Tibial artery (tissue), 4 donors: ENCODE results near the gene OSBPL2.

Experiments used
- DNase-seq, 2 donors: peaks; one replicate each; pipeline ENCODE4 v3.0.0-alpha.2; 2019
- H3K27ac ChIP-seq, 2 donors: fragments of 200-600 bp; sonication (generic) in 1 of 2; 1 replicate in 1 of 2; 2 replicates in 1 of 2; pipeline ENCODE4 v1.5.1; 2018 to 2019; ENCODE audit warnings: mild to moderate bottlenecking in 1 of 2
- H3K27me3 ChIP-seq, 2 donors: fragments of 200-600 bp; sonication (generic) in 1 of 2; one replicate each; pipeline versions ENCODE4 v1.5.1 to v1.6.0; 2016 to 2019
- H3K36me3 ChIP-seq, 3 donors: fragments of 200-600 bp; sonication (generic) in 2 of 3; one replicate each; pipeline ENCODE4 v1.5.1; 2016 to 2019; ENCODE audit warnings: mild to moderate bottlenecking in 2 of 3
- H3K4me1 ChIP-seq, 4 donors: fragments of 200-600 bp; sonication (generic) in 2 of 4; 1 replicate in 3 of 4; 2 replicates in 1 of 4; pipeline ENCODE4 v1.5.1; 2016 to 2019
- H3K4me3 ChIP-seq, 2 donors: fragments of 200-600 bp; sonication (generic) in 1 of 2; 1 replicate in 1 of 2; 2 replicates in 1 of 2; pipeline ENCODE4 v1.5.1; 2018 to 2019; ENCODE audit warnings: mild to moderate bottlenecking in 2 of 2
- H3K9me3 ChIP-seq, 3 donors: fragments of 200-600 bp; sonication (generic) in 1 of 3; one replicate each; pipeline ENCODE4 v1.5.1; 2016 to 2019
- CTCF ChIP-seq, 2 experiments: fragments of 200-600 bp in 1 of 2; fragments of 450-650 bp in 1 of 2; IDR thresholded peaks; one replicate each; pipeline ENCODE4 v1.5.1; 2017 to 2019; ENCODE audit warnings: antibody characterized with exemption in 2 of 2, mild to moderate bottlenecking in 1 of 2, moderate library complexity in 1 of 2
- intact Hi-C: fragments of 100-400 bp; cut with DNase I; formaldehyde crosslinking; loops from one replicate; pipeline ENCODE4 v1.15.0; 2023; ENCODE audit warnings: low total_unique reads

The OSBPL2 gene

DNA sequence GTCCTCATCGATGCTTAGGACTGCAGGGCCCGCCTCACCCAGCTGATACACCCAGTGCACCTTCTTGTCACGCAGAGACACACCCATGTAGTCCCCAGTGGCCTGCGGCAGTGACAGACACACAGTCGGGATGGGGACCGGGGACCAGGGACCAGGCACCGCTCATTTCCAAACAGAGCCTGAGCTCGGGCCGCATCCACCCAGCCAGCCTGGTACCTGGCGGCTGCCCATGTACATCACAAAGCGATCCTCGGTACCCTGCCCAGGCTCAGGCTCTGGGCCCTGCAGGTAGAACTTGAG, 76.0 kb downstream of the OSBPL2 start:
- DNase-seq: no peak

DNA sequence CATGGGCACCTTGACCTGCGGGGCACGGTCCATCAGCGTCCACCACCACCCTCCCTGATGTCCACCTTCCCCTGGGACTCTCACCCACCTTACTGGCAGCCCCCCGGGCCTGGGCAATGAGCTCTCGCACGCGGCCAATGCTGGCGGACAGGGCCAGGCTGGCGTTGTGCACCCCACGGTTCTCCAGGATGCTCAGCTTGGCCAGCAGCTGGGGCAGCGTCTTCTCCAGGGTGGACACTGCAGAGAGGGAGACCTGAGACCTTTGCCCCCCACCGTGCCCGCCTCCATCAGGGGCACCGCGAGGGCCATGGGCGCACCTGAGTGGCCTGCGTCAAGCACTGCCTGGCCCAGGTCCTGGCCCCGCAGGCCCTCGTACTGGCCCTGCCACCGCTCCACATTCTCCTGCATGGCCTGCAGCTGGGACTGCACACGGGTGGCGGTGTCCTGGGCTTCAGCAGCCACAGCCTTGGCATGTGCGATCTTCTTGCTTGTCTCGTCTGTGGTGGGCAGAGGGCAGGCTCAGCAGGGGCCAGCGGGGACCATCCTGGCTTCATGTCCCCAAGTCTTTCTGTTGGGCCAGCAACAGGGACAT, 76.5 kb downstream of the OSBPL2 start:
- no peak for TF ChIP-seq CTCF (IDR thresholded peaks at IDR 0.05)
- Histone ChIP-seq H3K4me1 (no peaks in the 10 kb centered on the region), H3K36me3 (peaks cover 91 to 95% (median 92%) of the 10 kb centered on the region in 3 donors), H3K27ac (no peak overlapping the region), H3K27me3 (no peaks in the 10 kb centered on the region), H3K9me3 (no peaks in the 10 kb centered on the region), H3K4me3 (no peak overlapping the region)
- intact Hi-C loops: loop anchor here (5.0 kb wide), 1 partner anchor 37 kb away; no protein-coding TSS in a partner anchor
- no peak for DNase-seq

More for the DNA sequence above, 76.0 kb downstream of the OSBPL2 start:
- intact Hi-C loops: no loop called here
- no peaks in the 10 kb centered on the region for H3K9me3 ChIP-seq
- no peaks in the 10 kb centered on the region for H3K4me1 ChIP-seq
- no peak overlapping the region for H3K4me3 ChIP-seq
- H3K27ac ChIP-seq: no peak overlapping the region
- H3K36me3 ChIP-seq: peaks cover 91 to 95% (median 92%) of the 10 kb centered on the region in 3 donors
- no peaks in the 10 kb centered on the region for H3K27me3 ChIP-seq
- TF ChIP-seq CTCF (IDR thresholded peaks at IDR 0.05): no peak

DNA sequence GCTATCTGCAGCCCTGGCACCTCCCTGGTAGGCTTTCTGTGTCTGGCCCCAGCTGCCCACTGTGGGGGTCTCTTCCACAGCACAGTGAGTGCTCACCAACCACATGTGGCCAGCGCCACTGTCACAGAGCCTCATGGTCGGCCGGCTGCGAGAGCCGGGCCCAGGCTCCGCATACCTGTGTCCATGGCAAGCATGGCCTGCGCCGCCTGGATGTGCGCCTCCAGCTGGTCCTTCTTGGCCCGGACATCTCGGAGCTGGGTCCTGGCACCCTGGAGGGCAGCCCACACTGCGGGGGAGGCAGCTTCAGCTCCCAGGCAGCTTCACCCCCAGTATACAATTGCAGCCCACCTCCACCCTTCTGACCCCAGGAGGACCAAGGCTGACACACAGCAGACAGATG, 77.5 kb downstream of the OSBPL2 start:
- Histone ChIP-seq H3K27ac (no peak overlapping the region), H3K9me3 (no peaks in the 10 kb centered on the region), H3K4me3 (no peak overlapping the region), H3K36me3 (peaks cover 89 to 95% (median 90%) of the 10 kb centered on the region in 3 donors), H3K27me3 (no peaks in the 10 kb centered on the region), H3K4me1 (no peaks in the 10 kb centered on the region)
- intact Hi-C loops: loop anchor here (5.0 kb wide), 1 partner anchor 37 kb away; no protein-coding TSS in a partner anchor
- no peak for DNase-seq
- TF ChIP-seq CTCF (IDR thresholded peaks at IDR 0.05): no peak

GRCh38 chr20:62316331-62317166, 78.2 kb downstream of the OSBPL2 start:
- Histone ChIP-seq H3K9me3 (no peaks in the 10 kb centered on the region), H3K4me1 (no peaks in the 10 kb centered on the region), H3K4me3 (no peak overlapping the region), H3K27me3 (no peaks in the 10 kb centered on the region), H3K27ac (no peak overlapping the region), H3K36me3 (peaks cover 83 to 91% (median 85%) of the 10 kb centered on the region in 3 donors)
- DNase-seq: no peak
- TF ChIP-seq CTCF (IDR thresholded peaks at IDR 0.05): no peak
- intact Hi-C loops: loop anchor here (5.0 kb wide), 1 partner anchor 36 kb away; no protein-coding TSS in a partner anchor

DNA sequence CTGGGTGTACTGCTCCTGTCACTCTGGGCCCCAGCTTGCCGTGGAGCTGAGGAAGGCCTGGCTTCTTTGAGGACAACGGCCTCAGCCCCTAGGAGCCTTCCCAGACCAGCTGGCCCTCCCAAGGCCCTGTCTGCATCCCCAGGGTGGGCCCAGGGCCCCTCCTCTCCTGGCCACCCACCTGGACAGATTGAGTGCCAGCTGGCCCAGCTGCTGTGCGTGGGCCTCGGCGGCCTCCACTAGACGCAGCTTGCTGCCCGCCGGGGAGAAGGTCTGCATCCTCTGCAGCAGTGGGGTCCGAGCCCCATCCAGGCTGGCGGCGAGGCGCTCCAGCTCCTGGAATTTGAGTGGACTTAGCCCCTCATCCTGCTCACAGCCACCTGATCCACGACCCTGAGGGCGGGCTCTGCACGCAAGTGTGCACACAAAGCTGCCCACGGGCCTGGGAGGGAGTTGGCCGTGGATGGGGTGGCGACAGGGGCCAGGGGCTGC, 78.9 kb downstream of the OSBPL2 start:
- H3K36me3 ChIP-seq: peaks cover 82 to 91% (median 85%) of the 10 kb centered on the region in 3 donors
- peak overlapping the region in 1 of 2 donors; percentile 22 for H3K27ac ChIP-seq

More for the DNA sequence above, 78.9 kb downstream of the OSBPL2 start:
- no peak for DNase-seq
- H3K4me3 ChIP-seq: no peak overlapping the region
- H3K27me3 ChIP-seq: no peaks in the 10 kb centered on the region
- intact Hi-C loops: loop anchor here (5.0 kb wide), 1 partner anchor 35 kb away; no protein-coding TSS in a partner anchor
- no peak for TF ChIP-seq CTCF (IDR thresholded peaks at IDR 0.05)
- H3K9me3 ChIP-seq: no peaks in the 10 kb centered on the region
- no peaks in the 10 kb centered on the region for H3K4me1 ChIP-seq
